ENCODE data around the gene FOXL2. TPM values are rescaled to one million over a fixed set of nuclear protein-coding genes. Genes with fewer than 3 reads are reported as not detected.

Gene FOXL2
- total RNA-seq, 2 donors from 2014 or later: 0.11 to 0.24 TPM

DNA sequence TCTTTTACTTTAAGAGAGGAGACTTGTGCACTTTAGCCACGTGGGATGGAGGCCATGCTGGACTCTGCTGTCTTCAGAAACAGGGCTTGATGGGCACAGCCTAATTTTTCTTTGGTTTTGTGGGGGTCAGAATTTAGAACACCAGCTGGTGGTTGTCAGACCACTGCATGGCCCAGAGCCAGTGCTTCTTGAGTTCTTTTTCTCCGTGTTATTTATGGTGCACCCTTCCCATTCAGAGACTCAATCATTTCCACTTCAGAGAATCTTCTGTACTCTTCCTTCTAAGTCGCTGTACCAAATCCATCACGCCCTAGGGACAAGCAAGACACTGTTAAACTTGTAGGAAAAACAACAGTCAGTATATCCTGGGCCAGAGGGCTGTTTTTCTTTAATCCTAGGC is 39.0 kb upstream of the FOXL2 start:
- no peak for TF ChIP-seq CTCF (conservative IDR thresholded peaks at IDR 0.05)
- Histone ChIP-seq H3K27me3 (ENCODE audit: control insufficient read depth, insufficient read depth, low read length, poor library complexity, severe bottlenecking) (peaks cover 9% of the 10 kb centered on the region), H3K9ac (ENCODE audit: extremely low read depth, low read length, poor library complexity, severe bottlenecking) (no peak overlapping the region), H3K4me3 (ENCODE audit: low read length) (no peak overlapping the region), H3K27ac (ENCODE audit: low read depth, low read length) (no peak overlapping the region), H3K9me3 (ENCODE audit: control insufficient read depth, low read length) (no peaks in the 10 kb centered on the region), H3K4me1 (ENCODE audit: control insufficient read depth, insufficient read depth, low read length) (no peaks in the 10 kb centered on the region), H3K36me3 (ENCODE audit: control insufficient read depth, insufficient read depth, low read length) (no peaks in the 10 kb centered on the region)
- DNase-seq: no peak
- Mint-ChIP-seq H3K27me3 (ENCODE audit: insufficient read depth) (peaks cover 17% of the 10 kb centered on the region), H3K27ac (no peak overlapping the region), H3K4me1 (no peaks in the 10 kb centered on the region), H3K36me3 (ENCODE audit: low read depth) (no peaks in the 10 kb centered on the region), H3K4me3 (no peak overlapping the region), H3K9me3 (no peaks in the 10 kb centered on the region)
- 86 to 95% methylated on average over 4 of the region's 4 CpGs for WGBS, 2 experiments (ENCODE audit: insufficient coverage in 1 of 2, insufficient read length in 1 of 2)

- Histone ChIP-seq H3K4me1 (ENCODE audit: control insufficient read depth, insufficient read depth, low read length) (no peaks in the 10 kb centered on the region), H3K9me3 (ENCODE audit: control insufficient read depth, low read length) (no peaks in the 10 kb centered on the region), H3K36me3 (ENCODE audit: control insufficient read depth, insufficient read depth, low read length) (no peaks in the 10 kb centered on the region), H3K9ac (ENCODE audit: extremely low read depth, low read length, poor library complexity, severe bottlenecking) (no peak overlapping the region), H3K27ac (ENCODE audit: low read depth, low read length) (no peak overlapping the region), H3K4me3 (ENCODE audit: low read length) (no peak overlapping the region), H3K27me3 (ENCODE audit: control insufficient read depth, insufficient read depth, low read length, poor library complexity, severe bottlenecking) (peaks cover 9% of the 10 kb centered on the region)
- no peak overlapping the region for H3K27ac Mint-ChIP-seq
- no peaks in the 10 kb centered on the region for H3K4me1 Mint-ChIP-seq
- H3K36me3 Mint-ChIP-seq (ENCODE audit: low read depth): no peaks in the 10 kb centered on the region
- no peak for DNase-seq
- no peak for TF ChIP-seq CTCF (conservative IDR thresholded peaks at IDR 0.05)
- H3K4me3 Mint-ChIP-seq: no peak overlapping the region
- H3K9me3 Mint-ChIP-seq: no peaks in the 10 kb centered on the region
- 19 to 54% methylated on average over 2 to 3 of the region's 3 CpGs for WGBS, 2 experiments (ENCODE audit: insufficient coverage in 1 of 2, insufficient read length in 1 of 2)
- peaks cover 25% of the 10 kb centered on the region for H3K27me3 Mint-ChIP-seq (ENCODE audit: insufficient read depth)
Observed at GRCh38 chr3:138984816-138985215, 37.9 kb upstream of the FOXL2 start.

- H3K9me3 ChIP-seq (ENCODE audit: control insufficient read depth, low read length): no peaks in the 10 kb centered on the region
- no peak overlapping the region for H3K9ac ChIP-seq (ENCODE audit: extremely low read depth, low read length, poor library complexity, severe bottlenecking)
- no peak overlapping the region for H3K27ac Mint-ChIP-seq
- no peaks in the 10 kb centered on the region for H3K4me1 Mint-ChIP-seq
- H3K27me3 Mint-ChIP-seq (ENCODE audit: insufficient read depth): peaks cover 19% of the 10 kb centered on the region
- no peaks in the 10 kb centered on the region for H3K4me1 ChIP-seq (ENCODE audit: control insufficient read depth, insufficient read depth, low read length)
- H3K4me3 Mint-ChIP-seq: no peak overlapping the region
- peaks cover 5% of the 10 kb centered on the region for H3K27me3 ChIP-seq (ENCODE audit: control insufficient read depth, insufficient read depth, low read length, poor library complexity, severe bottlenecking)
- no peak overlapping the region for H3K4me3 ChIP-seq (ENCODE audit: low read length)
- no peak overlapping the region for H3K27ac ChIP-seq (ENCODE audit: low read depth, low read length)
- TF ChIP-seq CTCF (conservative IDR thresholded peaks at IDR 0.05): no peak
- H3K36me3 Mint-ChIP-seq (ENCODE audit: low read depth): no peaks in the 10 kb centered on the region
- no peak for DNase-seq
- H3K9me3 Mint-ChIP-seq: no peaks in the 10 kb centered on the region
- no peaks in the 10 kb centered on the region for H3K36me3 ChIP-seq (ENCODE audit: control insufficient read depth, insufficient read depth, low read length)
Observed at GRCh38 chr3:138976047-138976446, 29.1 kb upstream of the FOXL2 start.
